HG02943 (cell line): ENCODE data around the gene DIP2B.
"Not testable (repeated sequence)": the region's sequence is repeated elsewhere in the genome, so short reads cannot be mapped to it uniquely, and the experiment has no call there.

Experiments
- ATAC-seq: cut with Tn5 transposase; IDR thresholded peaks from one replicate; pipeline ENCODE4 v1.9.1; 2021; ENCODE audit warnings: mild to moderate bottlenecking, low read depth, moderate library complexity; ENCODE audit not compliant: unreplicated experiment

The DIP2B gene

GRCh38 chr12:50549885-50550284, 45.1 kb downstream of the DIP2B start:
- no peak for ATAC-seq

DNA sequence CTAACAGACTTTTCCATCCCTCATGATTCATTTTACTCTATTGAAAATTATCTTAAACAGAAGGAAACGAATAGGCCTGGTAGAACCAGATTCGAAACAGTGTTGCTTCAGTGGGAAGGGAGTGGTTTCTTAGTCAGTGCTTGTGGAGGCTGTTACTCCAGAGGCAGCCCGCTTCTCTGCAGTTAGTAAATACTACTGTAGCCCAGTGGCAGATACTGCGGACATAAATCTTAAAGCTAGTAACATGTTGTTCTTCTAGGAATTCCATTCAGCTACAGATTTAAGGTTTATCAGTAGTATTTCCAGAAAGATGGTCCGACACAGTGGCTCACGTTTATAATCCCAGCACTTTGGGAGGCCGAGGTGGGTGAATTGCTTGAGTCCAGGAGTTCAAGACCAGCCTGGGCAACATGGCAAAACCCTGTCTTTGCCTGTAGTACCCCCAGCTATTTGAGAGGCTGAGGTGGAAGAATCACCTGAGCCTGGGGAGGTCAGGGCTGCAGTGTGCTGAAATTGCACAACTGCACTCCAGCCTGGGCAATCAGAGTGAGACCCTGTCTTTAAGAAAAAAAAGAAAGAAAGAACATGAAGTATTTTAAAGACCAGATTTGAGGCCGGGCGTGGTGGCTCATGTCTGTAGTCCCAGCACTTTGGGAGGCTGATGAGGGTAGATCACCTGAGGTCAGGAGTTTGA, 45.9 kb downstream of the DIP2B start:
- ATAC-seq = no peak

GRCh38 chr12:50551866-50552265, 47.1 kb downstream of the DIP2B start:
- ATAC-seq = no peak

DNA sequence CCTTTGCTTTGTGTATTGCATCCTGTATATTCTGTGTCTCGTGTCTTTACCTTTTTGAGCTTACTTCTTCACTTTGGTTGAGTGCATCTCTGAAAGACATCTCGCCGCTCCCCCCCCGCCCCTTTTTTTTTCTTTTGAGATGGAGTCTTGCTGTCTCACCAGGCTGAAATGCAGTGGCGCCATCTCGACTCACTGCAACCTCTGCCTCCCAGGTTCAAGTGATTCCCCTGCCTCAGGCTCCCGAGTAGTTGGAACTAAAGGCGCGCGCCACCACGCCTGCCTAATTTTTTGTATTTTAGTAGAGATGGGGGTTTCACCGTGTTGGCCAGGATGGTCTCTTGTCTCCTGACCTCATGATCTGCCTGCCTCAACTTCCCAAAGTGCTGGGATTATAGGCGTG, 49.9 kb downstream of the DIP2B start:
- no peak for ATAC-seq

DNA sequence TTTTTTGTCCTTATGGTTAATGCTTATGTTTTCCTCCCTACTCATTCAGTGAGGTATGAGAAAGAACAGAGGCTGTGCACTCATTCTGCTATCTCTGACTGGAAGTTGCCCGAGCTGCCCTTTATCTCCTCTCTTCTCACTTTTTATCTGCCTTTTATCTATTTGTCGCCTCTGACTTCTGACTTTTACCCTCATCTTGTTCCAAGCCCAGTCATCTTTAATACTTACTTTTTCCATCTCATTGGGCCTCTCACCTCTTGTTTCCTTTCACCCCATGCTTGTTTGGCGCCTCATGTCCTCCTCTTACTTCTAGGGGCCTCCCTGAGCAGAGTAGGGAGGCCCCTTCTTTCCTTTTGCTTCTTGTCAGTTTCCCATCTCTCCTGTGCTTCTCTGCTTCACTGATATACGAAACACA, 50.7 kb downstream of the DIP2B start:
- no peak for ATAC-seq

GRCh38 chr12:50556273-50556672, 51.5 kb downstream of the DIP2B start:
- ATAC-seq = no peak

- not testable (repeated sequence) for ATAC-seq
Observed at GRCh38 chr12:50556796-50557195, 52.0 kb downstream of the DIP2B start.

DNA sequence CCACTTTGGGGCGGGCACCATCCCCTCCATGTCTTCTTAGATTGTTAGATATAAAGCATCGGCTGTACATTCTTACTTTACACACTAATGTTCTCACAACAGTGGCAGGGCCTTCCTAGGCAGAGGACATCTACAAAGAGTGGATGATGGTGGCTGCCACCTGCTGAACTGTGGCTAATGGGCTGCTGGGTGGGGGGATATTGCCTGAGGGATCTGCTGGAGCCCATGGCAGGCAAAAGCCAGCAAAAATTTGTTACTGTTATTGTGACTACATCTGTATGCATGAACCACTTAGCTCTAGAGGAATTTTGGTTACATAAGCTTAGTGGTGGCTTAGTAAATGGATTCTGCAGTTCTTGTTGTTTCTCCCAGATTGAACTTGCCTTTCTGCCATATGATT, 52.6 kb downstream of the DIP2B start:
- ATAC-seq = no peak

DNA sequence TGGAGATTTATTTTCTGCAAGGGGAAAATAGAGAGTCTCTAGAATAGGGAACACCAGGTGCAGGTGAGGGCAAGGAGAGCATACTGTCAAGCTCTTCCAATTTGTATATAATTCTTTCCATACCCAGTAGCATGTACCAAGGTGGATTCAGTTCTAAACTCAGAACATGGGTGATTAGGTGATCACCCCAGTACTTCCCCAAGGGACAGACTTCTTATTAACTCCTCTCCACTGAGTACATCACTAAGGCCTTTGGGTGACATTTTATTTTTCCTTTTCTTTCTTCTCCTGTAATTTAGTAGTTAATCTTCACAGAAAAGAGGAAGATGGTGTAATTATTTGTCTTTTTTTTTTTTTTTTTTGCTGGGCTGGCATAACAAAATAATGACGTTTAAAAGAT, 54.2 kb downstream of the DIP2B start:
- no peak for ATAC-seq

GRCh38 chr12:50562520-50563433, 58.0 kb downstream of the DIP2B start:
- ATAC-seq = no peak

- no peak for ATAC-seq
Observed at GRCh38 chr12:50563434-50563787, 58.6 kb downstream of the DIP2B start.

DNA sequence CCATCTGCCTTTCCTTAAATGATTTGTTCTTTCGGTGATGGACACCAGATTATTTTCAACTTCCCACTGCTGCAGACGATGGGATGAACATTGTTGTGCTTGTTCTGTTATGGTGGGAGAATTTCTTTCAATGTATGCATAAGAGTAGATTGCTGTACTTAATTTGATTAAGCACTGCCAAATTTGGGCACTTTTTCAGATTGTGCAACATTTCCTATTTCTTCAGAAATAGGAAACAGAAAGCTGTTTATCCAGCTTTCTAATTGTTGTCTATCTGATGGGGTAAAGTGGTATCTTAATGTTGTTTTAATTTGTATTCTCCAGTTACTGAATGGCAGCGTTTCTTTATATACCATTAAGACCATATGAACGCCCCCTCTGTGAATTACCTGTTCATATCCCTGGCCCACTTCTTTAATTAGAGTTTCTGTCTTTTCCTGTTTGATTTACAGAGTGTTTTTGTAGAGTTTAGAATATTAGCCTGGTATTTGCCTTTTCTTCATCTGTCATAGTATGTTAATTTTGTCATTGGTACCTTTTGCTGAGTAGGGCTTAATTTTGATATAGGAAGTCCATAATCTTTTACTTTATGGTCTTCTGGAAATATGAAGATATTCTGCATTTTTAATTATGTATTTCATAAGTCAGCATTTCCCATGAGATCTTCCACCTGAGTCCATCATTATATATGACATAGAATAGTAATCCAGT, 59.6 kb downstream of the DIP2B start:
- ATAC-seq = no peak

DNA sequence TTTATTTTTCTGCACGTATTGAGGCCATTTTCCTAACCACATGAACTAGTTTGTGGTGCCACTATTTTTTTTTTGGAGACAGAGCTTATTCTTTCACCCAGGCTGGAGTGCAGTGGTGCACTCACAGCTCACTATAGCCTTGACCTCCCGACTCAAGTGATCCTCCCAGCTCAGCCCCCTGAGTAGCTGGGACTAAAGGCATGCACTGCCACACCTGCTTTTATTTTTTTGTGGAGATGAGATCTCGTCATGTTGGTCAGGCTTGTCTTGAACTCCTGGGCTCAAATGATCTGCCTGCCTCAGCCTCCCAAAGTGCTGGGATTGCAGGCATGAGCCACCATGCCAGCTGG, 60.1 kb downstream of the DIP2B start:
- no peak for ATAC-seq

GRCh38 chr12:50566066-50566465, 61.3 kb downstream of the DIP2B start:
- ATAC-seq = no peak

DNA sequence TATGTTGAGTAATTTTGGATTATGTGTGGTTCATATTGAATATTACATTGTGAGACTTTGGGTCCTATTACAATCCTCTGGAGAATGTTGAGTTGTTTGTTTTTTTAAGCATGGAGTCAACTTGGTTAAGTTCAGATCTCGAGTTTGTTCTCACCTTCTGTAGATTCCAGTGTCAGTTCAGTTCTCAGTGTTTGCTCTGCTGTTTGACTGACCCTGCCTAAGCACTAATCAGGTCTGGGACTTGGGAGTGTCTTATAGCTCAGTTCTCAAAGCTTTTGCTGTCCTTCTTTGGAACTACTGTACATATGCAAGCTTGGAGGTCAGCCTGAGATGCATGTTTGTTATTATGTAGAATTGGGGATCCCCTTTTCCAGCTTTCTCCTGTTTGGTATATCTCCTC, 63.1 kb downstream of the DIP2B start:
- no peak for ATAC-seq

DNA sequence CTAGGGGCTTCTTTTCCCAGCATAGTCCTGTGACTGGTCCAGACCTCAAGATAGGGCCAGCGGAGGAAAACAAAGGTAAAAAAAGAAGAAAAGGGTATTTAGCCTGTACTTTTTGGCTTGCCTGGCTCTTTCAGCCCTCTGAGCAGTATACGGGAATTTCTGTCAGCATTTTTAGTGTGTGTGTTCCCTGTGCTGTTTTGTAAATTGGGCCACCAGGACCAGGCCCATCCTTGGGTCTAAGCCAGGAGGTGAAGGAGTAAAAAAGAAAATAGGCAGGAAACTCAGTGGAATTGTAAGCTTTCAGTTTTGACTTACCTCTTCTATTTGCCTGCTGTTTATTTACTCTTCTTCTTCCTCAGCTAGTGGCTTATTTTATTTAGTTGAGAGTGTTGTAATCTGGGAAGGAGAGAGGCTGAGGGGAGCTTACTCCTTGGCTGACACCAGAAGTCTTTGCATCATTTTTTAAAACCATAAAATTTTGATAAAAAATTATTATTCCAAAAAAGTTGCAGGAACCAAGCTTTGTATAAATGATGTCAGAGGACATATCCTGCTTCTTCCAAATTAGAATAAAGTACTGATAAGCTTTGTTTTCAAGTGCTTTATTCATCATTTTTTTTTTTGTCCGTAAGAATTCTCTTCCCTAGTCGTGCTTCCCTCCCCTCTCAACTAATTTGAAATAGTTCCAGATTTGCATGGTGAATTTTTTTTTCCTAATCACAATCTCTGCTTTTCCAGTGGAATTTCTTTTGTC, 63.7 kb downstream of the DIP2B start:
- no peak for ATAC-seq

- ATAC-seq = no peak
Observed at GRCh38 chr12:50569321-50569720, 64.5 kb downstream of the DIP2B start.

GRCh38 chr12:50569876-50570275, 65.1 kb downstream of the DIP2B start:
- ATAC-seq = no peak

DNA sequence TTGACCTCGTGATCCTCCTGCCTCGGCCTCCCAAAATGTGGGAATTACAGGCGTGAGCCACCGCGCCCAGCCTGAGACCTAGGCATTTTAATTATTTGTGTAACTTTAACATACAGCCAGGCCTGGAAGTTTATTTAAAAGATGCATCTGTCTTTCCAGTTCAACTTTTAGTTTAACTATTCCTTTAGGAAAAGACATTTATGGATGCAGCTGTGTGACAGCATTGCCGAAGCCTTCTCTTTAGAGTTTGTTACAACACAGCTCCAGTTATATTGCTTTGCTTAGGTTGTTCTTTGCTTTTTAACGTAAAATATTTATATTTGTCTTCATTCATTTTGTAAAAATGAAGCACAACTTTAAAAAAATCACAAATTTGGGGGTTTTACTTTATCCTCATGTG, 67.0 kb downstream of the DIP2B start:
- ATAC-seq = no peak

DNA sequence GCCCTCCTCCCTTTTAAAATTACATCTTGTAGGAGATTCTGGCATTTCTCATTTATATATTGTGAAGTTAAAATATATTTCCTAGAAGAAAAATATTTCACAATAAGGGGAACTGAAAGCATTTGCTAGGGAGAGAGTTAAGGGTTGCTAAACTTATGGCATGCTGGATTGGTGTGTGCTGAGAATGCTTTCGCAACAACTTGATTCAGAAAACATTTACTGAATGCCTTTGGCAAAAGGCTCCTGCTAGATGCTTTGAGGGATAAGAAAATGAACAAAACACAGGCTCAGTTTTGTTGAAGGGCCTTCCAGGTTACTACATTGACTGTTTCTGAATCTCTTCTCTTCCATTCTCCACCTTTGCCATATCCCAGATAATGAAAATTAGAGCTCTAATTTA, 67.5 kb downstream of the DIP2B start:
- no peak for ATAC-seq

GRCh38 chr12:50572760-50573159, 68.0 kb downstream of the DIP2B start:
- no peak for ATAC-seq
